SKM-1 (cell line): ENCODE results near the gene CYP17A1.

ENCODE experiments used
- DNase-seq: peaks from one replicate; lab custom pipeline; 2025; ENCODE audit not compliant: unreplicated experiment; lab: John Stamatoyannopoulos, UW

The CYP17A1 gene

DNA sequence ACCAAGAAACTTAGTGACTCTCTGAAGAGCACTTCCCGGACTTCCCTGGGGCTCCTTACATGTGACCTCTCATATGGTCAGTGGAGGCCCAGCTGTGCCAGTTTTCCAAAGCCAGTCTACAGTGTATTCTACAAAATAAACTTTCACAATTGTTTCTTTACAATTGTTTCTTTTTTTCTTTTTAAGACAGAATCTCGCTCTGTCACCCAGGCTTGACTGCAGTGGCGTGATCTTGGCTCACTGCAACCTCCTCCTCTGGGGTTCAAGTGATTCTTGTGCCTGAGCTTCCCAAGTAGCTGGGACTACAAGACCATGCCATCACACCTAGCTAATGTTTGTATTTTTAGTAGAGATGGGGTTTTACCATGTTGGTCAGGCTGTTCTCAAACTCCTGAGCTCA is 25.9 kb downstream of the CYP17A1 start:
- no peak for DNase-seq

DNA sequence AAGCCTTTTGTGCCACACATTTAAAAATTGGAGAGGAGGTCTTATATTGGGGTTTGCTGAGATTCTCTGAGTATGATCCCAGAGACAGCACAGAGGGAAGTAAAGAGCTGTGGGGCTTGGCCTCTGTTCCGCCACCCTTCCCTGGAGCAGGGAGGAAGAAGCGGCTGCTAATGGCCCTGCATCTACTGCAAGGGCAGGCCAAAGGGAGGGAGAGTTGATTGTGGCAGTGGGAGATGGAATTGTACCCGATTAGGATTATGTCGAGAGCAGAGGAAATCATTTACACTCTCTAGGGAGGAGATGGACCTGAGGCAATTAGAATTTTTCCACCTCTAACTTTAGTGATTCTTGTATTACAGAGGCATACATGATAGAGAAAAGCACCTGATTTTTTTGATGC is 28.8 kb downstream of the CYP17A1 start:
- DNase-seq, result no peak

DNA sequence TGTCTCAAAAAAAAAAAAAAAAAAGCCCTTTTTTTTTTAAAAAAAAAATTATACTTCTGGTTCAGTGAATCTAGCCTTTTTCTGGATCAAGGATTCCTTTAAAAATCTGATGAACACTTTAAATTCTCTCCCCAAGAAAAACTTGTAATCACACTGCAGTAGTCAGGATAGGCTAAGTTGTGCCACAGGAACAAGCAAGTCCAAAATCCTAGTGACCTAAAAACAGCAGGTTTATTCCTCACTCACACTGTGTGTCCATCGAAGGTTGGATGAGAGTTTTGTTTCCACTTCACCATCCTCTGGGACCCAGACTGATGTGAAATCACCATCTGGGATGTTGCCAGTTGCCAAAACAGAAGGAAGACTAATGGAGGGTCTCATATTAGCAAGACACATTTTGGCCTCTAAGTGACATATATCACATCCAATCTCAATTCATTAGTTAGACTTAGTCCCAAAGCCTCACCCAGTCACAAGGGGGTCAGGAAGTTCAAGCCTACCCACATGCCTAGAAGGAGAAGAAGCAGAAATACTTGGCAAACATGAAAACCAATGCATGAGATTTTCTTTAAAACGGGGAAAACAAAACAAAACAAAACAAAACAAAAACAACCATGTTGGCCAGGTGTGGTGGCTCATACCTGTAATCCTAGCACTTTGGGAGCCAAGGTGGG is 32.7 kb downstream of the CYP17A1 start:
- DNase-seq, result no peak

DNA sequence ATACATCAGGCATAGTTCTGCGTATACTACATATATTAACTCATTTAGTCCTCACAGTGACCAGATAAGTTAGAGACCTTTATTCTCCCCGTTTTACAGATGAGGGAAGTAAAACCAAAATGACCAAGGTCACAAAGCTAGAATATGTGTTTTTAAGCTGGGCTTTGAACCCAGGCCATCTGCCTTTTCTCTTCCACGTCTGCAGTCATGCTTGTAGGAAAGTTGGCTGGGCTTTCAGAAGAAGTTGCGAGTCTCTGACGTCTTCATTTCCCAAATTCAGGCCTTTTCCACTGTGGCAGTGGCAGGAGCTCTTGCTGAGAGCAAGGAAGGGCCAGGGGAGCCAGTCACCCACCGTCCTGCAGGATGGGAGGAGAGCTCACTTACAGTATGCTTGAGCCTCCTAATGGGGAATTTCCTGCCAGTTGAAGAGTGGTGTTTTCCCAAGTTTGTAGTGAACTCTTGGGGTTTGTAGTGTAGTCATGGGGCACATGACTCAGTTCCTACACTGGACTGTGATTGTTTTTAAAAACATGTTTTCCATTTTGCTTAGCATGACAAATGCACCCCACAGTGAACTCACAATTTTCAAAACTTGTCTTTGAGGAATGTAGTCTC is 34.2 kb downstream of the CYP17A1 start:
- DNase-seq, result no peak

DNA sequence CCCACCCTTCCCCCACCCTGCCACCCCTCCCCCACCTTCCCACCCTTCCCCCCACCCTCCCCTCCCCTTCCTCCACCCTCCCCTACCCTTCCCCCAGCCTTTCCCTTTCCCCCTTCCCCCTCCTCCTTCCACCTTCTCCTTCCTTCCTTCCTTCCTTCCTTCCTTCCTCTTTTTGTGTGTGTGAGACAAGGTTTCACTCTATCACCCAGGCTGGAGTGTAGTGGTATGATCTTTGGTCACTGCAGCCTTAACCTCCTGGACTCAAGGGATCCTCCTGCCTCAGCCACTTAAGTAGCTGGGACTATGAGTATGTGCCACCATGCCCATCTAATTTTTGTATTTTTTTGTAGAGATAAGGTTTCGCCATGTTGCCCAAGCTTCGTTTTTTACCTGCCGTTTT is 35.2 kb downstream of the CYP17A1 start:
- DNase-seq, result peak; percentile 1

DNA sequence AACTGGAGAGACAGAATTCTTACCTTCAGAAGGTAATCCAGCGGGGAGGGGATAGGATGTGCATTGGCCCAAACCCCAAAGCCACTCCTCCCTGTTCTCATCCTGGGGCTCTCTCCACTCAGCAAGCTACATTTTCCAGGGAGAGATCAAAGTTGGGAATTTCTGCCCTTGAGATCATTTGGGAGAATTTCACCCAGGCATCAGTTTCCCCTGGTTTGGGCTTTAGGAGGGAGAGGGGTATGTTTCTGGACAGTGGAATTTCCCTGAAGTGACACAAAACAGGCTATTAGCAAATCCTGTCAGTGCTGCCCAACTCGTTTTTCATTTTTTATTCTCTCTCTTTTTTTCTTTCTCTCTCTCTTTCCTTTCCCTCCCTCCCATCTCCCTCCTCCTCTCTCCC is 35.7 kb downstream of the CYP17A1 start:
- DNase-seq, result no peak

DNA sequence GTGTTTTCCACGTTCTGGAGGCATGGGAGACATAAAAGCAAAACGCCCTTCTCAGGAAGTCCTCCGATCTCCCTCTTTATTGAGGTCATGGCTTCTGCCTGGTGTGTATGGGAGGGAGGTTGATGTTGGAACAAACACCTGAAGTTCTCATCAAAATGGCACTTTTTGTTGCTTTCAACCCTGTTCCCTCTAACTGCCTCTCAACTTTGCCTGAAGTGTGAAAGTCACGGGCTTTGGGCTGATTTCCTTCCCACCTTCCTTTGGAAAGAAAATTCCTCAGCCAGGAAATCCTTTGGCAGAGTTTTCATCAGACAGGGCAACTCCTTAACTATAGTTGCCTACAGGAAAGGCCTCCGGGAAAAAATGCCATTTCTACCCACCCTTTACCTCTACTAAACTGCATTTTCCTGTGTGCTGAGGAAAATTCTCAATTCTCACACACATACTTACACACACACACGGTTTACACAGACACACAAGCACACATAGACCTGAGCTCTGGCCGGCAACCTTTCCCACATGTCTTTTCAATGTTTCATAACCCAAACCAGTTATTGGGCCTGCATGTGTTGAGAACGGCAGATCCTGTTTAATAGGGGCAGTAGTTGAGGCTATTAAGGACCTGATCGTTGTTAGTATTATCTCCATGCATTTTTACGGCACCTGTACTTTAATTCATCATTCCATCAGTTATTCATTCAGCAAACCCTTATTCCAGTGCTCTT is 36.4 kb downstream of the CYP17A1 start:
- DNase-seq, result no peak

DNA sequence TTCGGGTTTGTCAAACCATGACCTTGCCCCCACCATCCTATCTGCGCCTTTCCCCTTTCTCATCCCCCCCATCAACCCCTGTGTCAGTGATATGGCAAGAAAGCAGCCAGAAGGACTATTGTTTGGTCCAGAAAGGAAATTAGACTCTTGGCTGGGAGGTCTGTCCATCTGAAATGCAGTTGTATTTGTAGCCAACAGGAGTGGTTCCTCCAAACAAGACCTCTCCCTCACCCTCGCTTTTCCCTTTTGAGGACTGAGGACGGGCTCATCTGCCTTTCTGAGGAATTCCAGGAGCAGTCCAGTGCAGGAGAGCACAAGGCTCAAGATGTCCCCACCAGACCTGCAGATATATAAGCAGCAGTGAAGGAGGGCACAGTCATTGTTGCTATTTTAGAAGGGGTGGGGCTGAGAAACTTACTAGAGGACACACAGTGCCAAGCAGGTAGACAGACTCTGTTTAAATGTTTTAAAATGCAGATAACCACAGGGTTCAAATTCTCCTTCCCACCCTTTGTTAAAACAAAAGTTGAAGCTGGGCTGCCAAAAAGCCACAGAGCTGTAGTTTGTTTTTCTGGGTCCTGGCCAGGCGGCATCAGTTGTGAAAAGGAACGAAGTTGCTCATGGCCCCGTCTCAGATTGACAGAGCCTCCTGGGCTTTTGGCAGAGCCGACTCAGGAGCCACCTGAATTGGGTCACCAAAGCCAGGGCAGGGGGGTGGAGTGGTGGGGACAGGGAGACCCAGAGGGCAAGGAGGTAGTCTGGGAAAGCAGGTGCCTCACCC is 37.3 kb downstream of the CYP17A1 start:
- DNase-seq, result no peak

DNA sequence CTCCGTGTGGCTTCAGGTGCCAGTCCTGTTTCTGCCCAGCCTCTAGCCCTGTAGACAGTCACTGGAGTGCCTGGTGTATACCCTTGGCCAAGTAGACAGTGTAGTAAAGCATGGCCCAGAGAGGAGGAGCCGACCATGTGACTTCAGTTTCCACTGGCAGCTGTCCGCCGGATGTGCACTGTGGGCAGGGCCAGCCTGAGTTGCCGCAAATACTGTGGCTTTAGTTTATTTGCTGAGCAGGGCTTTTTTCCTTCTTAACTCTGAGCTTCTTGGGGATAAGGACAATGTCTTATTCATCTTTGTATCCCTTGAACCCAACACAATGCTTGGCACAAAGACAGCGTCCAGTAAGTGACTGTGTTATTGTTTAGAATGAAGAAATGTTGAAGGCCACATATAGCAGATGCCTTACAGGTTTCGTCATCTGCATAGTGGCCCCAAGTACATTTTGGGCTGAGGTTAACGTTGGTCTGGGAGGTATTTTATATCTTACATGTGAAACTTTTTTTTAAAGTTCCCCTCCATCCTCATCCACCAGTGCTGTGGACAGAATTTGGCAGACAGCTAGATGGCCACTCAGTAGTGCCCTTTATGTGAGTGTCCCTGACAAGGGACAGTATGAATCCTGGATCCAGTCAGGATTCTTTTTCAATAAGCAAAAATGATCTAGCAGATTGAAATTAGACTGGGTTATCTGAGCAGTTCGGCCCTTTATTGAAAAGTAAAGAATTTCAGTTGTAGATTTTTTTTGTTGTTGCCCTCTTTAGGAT is 40.6 kb downstream of the CYP17A1 start:
- DNase-seq, result peak; percentile 49

DNA sequence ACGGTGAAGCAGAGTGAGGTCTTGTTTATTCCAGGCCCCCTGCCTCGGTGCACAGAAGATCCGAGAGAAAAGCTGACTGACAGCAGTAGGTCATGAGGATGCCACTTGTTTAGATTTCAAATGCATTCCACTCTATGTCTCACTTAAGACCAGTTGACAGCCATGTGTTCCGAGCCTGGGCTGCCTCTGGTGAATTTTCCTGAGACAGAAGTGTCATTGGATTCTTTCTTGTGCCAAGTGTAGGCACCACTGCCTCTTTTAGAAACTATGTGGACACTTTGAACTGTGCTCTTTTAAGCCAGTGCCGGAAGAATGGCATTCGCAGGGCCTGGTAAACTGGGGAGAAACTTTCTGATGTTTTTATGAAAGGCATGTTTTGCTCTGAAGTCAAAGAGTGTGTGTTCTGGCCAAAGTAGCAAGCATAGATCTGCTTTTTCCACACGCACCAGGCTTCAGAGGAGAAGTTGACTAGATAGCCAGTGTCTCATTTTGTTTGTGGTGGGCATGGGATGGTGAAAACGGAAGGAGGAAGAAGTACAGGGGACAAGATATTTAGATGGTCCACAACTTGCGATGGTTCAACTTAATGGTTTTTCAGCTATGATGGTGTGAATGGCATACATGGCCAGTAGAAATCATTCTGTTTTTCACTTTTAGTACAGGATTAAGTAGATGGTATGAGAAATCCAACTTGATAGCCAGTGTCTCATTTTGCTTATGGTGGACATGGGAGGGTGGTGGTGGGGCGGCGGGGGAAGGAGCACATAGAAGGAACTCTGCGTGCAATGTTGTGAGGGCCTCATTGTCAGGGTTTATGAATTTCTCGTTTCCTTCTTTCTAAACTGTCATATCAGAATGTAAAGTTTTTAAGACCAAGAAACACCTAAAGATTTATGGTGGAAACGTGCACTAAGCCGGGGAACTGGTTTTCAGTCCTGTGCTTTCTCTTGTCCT is 41.5 kb downstream of the CYP17A1 start:
- DNase-seq, result no peak

DNA sequence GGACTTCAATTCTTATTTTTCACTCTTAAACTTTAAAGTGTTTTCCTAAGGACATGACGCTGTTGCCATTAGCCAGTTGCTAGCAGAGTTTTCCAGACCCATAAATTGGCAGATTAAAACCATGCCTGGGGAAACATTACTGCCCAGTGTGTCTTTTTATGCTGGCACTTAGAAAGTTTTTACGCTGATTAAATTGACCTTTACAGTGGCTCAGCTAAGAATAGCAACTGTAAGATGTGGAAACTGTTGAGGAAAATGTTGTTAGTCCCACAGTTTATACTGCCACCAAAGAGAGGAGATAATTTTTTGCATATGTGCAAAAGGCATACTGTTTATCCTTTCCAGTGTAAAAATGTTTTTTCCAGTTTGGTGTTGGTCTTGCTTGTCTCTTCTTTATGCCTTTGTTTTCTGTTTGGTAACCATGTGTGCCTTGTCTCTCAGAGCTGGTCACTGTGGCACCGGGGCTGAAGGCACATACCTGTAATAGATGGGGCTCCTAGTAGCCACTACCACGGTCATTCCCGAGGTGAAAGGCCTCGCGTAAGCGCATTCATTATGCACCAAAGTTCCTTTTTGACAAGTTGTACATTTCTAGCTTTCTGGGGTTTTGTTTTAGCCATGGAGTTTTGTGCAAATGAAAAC is 45.3 kb downstream of the CYP17A1 start:
- DNase-seq, result no peak

DNA sequence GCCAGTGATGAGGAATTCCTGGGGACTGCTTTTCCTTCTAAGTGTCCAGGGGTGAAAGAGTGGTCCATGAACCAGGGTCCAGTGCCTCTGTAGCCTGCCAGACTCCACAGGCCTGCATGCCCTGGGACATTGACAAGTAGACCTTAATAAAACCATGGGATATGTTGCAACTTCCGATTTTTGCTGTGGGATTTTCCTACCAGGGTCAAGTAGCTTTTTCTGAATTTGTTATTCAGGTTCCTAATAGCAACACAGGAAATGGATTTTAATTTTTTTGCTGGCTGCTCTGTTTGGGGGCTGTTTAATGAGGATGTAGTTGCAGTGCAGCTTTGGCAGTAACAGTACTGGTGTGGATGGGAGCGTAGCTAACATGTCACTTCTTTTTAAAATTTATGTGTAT is 51.4 kb downstream of the CYP17A1 start:
- peak; percentile 41 for DNase-seq

DNA sequence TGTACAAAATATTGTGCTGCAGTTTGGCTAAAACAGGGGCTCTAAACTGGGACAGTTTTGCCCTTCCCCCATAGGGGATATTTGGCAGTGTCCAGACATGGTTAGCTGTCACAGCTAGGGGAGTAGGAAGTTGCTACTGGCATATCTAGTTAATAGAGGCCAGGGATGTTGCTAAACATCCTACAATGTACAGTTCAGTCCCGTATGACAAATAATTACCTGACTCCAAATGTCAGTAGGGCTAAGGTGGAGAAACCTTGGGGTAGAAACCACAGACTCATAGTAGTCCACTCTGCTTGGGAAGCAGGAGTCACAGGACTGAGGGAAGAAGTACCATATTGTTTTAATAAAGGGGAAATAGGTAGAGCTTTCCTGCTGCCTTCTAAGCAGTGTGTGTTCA is 53.6 kb downstream of the CYP17A1 start:
- peak; percentile 5 for DNase-seq

DNA sequence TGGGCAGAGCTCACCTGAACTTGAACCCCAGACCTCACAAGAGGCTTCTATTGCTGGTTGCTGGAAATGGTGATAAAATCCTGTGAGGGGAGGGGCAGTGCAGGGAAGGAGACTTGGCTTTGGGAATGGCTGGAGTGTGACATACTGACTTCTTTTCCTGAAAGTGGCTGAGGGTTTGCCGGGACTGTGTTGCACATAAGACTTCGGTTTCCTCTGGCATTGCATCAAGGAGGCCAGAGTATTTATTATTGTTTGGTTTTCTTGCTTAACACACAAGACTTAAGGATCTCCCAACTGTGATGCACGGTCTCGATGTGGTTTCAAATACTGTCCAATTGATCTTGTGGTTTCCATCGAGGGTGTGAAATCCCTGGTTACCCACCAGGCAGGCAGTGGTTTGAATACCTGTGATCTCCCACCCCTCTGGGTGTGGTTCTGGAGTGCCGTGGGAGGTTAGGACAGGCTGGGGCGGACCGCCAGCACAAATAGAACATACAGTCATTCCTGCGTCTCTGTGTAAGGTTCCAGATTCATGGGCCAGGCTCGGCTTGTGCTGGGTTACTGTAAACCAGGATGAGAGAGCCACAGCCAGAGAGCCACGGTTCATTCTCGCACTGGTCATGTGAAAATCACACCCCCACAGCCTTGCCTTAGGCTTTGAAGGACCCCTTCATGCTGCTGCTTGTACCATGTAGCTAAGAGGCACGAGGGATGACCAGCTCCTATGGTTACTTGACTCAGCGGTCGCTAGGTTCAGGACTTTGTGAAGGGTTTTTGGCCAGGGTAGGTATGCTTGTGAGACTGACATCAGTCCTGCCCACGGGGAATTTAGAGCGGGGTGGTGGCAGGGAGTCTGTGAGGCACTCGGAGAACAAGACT is 54.3 kb downstream of the CYP17A1 start:
- no peak for DNase-seq

DNA sequence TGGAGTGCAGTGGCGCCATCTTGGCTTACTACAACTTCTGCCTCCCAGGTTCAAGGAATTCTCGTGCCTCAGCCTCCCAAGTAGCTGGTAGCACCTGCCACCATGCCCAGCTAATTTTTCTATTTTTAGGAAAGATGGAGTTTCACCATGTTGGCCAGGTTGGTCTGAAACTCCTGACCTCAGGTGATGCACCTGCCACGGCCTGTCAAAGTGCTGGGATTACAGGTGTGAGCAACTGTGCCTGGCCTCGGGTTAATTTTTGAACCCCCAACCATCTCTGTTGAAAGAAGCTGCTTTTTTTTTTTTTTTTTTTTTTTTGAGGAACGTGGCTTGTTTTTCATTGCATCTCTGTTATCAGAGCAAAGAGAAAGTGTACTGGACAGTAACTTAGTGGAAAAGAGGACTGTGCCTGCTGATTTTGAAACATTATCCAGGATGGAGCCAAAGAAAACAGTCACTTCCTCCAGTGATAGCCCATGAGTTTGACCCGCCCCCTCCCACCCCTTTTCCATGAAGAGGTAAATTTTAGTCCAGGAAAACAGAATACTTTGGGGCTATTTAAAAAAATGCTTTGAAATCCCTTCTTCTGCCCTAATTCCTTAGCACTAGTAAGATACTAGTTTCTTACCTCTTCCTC is 55.2 kb downstream of the CYP17A1 start:
- no peak for DNase-seq

DNA sequence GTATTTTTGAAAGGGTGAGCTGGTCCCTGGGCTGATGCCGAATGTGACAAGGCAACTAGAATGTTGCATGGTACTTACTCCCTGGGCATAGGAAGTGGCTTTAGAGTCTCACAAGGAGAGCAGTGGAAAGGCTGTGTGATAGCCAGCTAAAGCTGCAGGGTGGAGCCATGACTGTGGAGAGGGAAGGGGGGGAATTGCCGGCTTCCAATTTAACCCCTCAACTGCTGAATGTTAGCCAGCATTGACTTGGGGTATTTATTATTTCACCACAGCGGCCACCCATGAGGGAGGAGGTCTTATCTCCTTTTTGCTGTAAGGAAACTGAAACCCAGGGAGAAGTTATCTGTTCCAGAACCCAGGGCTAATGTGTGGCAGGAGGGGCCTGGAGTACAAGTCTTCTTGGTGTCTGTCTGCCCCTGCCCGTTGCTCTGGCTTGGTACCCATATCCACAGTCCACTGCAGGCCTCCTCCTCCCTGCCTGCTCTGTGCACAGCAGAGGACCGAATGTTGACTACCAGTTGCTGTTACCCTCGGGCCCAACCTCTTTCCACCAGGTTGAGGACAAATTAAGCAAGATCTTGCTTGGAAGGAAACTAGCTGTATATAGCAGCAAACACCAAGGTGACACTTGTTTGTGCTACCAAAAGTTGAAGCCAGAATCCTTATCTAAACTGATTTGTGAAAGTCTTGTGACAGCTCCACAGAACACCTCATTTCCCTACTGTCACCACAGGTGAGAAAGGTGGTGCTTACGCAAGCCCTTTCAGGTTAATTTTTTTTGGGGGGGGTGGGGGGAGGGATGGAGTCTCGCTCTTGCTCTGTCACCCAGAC is 55.9 kb downstream of the CYP17A1 start:
- DNase-seq, result no peak
